Ecto neural progenitor cell (in vitro differentiated cells): ENCODE results near the gene FZD2.
"Not testable (repeated sequence)": the region's sequence is repeated elsewhere in the genome, so short reads cannot be mapped to it uniquely, and the experiment has no call there.

Experiments
- DNase-seq: peaks from one replicate; pipeline ENCODE4 v3.0.0-alpha.2; 2018; ENCODE audit warnings: low spot score

Gene FZD2

GRCh38 chr17:44546671-44547606 lies 10.3 kb upstream of the FZD2 start:
- no peak for DNase-seq

DNA sequence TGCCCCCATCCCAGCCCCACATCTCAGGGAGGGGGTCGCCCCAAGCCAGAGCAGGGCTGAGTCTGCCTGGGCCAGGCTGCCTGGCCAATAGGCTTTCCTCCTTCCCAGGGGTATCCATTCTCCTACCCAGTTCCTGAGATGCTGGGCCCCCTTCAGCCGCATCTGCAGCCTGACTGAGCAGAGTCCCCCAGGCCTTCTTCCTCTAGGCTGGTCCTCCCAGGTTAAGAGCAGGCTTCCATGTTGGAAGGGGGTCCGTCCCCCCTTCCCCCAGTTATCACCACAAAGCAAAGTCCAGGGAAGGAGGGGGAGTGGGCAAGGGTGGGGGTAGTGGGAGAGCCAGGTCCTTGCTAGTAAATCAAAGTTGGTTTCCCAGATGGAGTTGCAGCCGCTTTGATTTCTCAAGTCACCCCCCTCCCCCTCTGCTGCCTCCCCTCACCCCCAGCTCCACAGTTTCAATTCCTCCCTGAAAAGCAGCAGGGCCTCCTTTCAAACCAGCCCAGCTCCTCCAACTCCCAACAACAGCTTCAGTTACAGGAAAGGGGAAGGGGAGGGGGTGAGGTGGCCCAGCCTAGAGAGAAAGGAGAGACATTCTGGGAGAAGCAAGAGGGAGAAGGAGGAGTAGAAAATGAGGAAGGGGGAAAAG lies 9.5 kb upstream of the FZD2 start:
- DNase-seq, result peak; percentile 73

DNA sequence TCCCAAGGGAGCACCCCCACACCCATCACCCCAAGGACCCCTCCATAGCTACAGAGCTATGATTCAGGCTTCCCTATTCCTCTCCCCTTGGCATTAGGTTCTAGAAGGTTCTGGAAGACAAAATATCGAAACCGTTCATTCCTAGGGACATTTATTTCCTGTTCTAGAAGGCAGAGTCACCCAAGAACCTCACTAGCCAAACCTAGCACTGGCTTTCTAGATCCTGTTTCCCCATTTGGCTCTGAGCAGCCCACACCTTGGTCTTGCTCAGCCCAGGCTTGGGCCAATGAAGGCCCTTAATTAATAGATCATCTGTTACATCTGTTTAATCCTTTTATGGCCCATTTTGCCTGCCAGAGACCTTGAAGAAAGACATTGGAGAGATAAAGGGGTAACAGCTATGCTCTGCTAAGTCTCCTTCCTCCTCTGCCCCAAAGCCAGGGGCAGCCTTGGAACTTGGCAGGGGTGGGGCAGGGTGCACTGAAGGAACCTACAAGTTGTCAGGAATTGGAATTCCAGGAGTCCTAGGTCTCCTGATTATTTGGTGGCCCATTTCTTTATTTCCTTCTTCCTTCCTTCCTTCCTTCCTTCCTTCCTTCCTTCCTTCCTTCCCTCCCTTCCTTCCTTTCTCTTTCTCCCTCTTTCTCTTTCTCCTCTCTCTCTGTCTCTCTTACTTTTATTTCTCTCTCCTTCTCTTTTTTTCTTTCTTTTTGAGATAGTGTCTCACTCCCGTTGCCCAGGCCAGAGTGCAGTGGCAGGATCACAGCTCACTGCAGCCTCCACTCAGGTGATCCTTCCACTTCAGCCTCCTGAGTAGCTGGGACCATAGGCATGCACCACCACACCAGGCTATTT lies 8.7 kb upstream of the FZD2 start:
- no peak for DNase-seq

GRCh38 chr17:44549686-44550085 lies 7.6 kb upstream of the FZD2 start:
- no peak for DNase-seq

DNA sequence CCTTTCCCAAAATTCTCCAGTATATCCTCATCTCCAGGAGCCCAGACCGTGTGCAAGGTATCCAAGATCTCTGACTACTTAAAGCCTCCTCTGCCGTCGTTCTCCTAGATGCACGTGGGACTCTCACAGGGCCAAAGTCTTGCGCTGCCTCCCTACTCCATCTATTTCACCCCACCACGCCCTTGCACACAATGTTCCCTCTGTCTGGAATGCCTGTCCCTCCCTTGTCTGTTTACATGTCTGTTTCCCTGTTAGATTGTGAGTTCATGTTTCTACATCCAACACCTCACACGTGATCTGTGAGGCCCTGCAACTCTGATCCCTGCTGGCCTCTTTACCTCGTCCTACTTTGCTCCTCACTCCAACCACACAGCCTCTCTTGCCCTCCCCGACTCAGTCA lies 4.9 kb upstream of the FZD2 start:
- no peak for DNase-seq

DNA sequence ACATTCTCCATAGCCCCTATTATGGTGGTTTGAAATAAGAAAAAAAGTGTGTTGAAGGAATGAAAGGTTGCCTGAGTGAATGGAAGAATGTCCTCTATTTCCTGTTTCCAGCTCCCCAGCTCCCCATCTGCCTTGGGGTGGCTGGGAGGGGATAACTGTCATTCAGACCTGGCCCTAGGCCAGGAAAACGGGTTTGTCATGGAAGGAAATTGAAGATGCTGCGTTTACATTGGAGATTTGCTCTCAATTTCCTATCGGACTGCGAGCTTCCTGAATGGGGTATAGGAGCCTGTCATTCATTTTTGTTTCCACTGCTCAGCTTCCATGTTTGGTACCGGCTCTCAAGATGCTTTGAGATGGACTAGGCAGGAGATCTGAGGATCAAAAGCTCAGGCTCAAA lies 2.2 kb upstream of the FZD2 start:
- no peak for DNase-seq

DNA sequence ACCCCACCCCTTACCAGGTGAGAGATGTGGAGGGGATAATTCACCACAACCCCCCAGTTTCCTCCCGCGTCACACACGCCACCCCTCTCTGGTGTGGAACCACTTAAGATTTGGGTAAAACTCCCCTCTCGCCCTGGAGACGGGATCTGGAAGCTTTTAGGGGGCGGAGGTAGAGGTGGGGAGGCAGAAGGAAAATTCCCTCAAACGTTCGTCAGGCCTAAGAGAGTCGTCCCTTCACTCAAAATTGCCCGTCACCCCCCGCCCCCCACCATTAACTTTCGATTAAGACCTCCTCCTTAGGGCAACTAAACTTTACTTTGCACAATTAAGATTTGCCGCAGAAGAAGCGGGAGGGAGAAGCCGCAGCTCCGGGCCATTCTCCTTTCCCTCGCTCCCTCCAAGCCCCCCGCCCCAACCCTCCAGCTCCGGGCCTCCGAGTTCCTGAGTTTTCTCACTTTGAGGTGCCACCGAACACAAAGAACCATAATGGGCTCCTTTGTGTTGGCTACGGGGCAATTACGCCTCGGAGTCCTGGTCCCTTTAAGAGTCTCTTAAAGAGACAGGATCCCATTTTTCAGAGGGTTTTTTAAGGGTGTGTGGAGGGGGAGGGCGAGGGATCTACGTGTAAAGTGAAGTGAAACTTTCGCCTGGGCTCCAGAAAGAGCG lies 985 bp upstream of the FZD2 start:
- peak; percentile 93 for DNase-seq

DNA sequence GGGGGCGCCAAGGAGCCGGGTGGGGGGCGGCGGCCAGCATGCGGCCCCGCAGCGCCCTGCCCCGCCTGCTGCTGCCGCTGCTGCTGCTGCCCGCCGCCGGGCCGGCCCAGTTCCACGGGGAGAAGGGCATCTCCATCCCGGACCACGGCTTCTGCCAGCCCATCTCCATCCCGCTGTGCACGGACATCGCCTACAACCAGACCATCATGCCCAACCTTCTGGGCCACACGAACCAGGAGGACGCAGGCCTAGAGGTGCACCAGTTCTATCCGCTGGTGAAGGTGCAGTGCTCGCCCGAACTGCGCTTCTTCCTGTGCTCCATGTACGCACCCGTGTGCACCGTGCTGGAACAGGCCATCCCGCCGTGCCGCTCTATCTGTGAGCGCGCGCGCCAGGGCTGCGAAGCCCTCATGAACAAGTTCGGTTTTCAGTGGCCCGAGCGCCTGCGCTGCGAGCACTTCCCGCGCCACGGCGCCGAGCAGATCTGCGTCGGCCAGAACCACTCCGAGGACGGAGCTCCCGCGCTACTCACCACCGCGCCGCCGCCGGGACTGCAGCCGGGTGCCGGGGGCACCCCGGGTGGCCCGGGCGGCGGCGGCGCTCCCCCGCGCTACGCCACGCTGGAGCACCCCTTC lies 484 bp downstream of the FZD2 start:
- DNase-seq, result peak; percentile 84

DNA sequence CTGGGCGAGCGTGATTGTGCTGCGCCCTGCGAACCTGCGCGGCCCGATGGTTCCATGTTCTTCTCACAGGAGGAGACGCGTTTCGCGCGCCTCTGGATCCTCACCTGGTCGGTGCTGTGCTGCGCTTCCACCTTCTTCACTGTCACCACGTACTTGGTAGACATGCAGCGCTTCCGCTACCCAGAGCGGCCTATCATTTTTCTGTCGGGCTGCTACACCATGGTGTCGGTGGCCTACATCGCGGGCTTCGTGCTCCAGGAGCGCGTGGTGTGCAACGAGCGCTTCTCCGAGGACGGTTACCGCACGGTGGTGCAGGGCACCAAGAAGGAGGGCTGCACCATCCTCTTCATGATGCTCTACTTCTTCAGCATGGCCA lies 1.0 kb downstream of the FZD2 start:
- no peak for DNase-seq

DNA sequence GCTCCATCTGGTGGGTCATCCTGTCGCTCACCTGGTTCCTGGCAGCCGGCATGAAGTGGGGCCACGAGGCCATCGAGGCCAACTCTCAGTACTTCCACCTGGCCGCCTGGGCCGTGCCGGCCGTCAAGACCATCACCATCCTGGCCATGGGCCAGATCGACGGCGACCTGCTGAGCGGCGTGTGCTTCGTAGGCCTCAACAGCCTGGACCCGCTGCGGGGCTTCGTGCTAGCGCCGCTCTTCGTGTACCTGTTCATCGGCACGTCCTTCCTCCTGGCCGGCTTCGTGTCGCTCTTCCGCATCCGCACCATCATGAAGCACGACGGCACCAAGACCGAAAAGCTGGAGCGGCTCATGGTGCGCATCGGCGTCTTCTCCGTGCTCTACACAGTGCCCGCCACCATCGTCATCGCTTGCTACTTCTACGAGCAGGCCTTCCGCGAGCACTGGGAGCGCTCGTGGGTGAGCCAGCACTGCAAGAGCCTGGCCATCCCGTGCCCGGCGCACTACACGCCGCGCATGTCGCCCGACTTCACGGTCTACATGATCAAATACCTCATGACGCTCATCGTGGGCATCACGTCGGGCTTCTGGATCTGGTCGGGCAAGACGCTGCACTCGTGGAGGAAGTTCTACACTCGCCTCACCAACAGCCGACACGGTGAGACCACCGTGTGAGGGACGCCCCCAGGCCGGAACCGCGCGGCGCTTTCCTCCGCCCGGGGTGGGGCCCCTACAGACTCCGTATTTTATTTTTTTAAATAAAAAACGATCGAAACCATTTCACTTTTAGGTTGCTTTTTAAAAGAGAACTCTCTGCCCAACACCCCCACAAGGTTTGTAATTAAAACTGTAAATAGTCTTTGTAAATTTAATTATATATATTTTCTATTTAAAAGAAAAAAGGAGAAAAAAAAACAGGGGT lies 1.7 kb downstream of the FZD2 start:
- DNase-seq, result peak; percentile 71

- DNase-seq, result no peak
Measured at GRCh38 chr17:44559634-44560554, 2.6 kb downstream of the FZD2 start.

DNA sequence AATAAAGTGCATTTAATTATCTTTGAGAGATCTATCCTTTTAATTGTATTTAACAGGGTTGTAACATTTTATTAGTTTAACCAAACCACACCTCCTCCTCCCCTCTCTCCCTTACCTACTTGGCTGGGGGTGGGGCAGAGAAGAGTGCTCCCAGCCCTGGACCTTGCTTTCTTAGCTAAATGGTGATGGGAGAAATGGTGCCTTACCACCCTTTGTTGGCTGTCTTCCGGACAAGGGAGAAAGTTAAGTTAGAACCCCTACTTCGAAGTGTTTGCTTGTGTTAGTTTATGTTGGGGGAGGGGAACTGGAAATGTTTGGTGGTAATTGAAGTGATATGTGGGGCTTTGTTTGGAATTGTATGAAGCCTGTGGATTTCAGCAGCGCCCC lies 3.9 kb downstream of the FZD2 start:
- DNase-seq, result no peak

- no peak for DNase-seq
Measured at GRCh38 chr17:44564429-44564828, 7.1 kb downstream of the FZD2 start.

GRCh38 chr17:44565866-44566443 lies 8.7 kb downstream of the FZD2 start:
- no peak for DNase-seq

GRCh38 chr17:44568311-44568944 lies 11.1 kb downstream of the FZD2 start:
- DNase-seq, result not testable (repeated sequence)

DNA sequence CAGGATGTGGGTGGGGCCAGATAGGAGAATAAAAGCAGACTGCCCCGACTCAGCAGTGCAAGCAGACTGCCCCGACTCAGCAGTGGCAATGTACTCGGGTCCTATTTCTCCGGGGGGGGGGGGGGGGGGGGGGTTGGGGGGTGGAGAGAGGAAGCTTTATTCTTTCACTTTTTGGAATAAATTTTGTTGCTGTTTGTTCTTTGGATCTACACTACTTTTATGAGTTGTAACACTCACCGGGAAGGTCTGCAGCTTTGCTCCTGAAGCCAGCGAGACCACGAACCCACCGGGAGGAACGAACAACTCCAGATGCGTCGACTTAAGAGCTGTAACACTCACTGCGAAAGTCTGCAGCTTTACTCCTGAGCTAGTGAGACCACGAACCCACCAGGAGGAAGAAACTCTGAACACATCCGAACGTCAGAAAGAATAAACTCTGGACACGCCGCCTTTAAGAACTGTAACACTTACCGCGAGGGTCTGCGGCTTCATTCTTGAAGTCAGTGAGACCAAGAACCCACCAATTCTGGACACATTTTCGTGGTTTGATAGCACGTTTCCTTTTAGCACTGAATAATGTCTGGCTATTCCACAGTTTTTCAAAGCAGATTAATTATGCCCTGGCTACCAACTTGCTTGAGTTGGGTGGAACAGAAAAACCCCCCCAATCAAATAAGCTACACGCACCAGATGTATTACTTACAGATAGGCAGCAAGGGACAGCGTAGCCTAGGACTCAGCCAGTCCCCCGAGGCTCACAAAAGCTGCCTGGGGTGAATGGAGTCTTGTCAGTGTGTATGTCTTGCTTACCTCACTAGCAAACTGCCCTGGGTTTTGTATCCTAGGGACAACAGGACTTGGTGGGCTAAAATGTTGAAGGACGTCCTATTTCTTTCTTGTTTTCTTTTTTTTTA lies 11.9 kb downstream of the FZD2 start:
- peak; percentile 64 for DNase-seq

DNA sequence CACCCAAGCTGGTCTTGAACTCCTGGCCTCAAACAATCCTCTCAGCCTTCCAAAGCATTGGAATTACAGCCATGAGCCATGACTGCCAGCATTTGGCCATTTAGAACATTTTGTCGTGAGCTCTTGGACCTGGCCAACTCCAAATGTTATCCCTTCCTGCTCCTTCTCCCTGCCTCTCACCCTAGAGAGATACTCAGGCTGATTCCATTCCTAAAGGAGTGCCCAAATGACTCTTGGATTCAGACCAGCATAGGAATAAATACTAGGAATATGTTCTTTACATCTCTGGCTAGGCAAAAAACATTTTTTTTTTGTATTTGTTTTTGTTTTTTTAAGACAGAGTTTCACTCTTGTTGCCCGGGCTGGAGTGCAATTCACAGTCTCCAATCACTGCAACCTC lies 15.5 kb downstream of the FZD2 start:
- DNase-seq, result no peak
